ENCODE measurements around the gene SMYD1. TPM values are rescaled to one million over a fixed set of nuclear protein-coding genes. Genes with fewer than 3 reads are reported as not detected.

The SMYD1 gene
- total RNA-seq, 3 donors from 2014 or later (not counting 1 experiment from before 2014, with no cell fraction given), result not detected

DNA sequence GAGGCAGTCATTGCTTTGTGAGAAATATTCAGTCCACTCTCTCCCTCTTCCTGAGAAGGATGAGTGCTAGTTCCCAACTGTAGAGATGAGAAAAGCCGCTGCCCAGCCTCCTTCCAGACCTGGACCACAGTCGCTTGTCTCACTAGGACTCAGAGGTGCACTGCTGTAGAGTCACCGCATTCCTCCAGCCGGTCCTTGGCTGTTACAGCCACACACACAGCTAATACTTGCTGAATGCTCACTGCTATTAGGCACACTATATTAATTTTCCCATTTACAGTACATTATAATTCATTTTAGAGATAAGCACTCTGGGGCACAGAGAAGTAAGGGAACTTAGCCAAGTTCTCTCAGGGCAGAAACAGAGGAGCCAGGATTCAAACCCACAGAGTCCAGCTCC, 70.2 kb downstream of the SMYD1 start:
- 96% methylated on average over 4 of the region's 4 CpGs for WGBS (ENCODE audit: insufficient coverage)
- Histone ChIP-seq H3K4me1 (ENCODE audit: control insufficient read depth, insufficient read depth, low read length) (no peaks in the 10 kb centered on the region), H3K36me3 (ENCODE audit: control insufficient read depth, insufficient read depth, low read length) (no peaks in the 10 kb centered on the region), H3K9me3 (ENCODE audit: control insufficient read depth, insufficient read depth, low read length) (no peaks in the 10 kb centered on the region), H3K4me3 (ENCODE audit: low read length) (no peak overlapping the region), H3K27ac (ENCODE audit: low read length) (no peak overlapping the region), H3K27me3 (ENCODE audit: control insufficient read depth, insufficient read depth, low read length) (no peaks in the 10 kb centered on the region)
- Mint-ChIP-seq H3K4me3 (no peak overlapping the region), H3K27ac (no peak overlapping the region), H3K36me3 (peaks cover 8% of the 10 kb centered on the region), H3K27me3 (ENCODE audit: low read depth in 2 of 2) (peaks cover 18 to 47% of the 10 kb centered on the region in 2 donors), H3K4me1 (no peaks in the 10 kb centered on the region), H3K9me3 (no peaks in the 10 kb centered on the region)
- intact Hi-C loops (cut with micrococcal nuclease), result no loop called here
- DNase-seq (no peak), ATAC-seq (no peak)
- no peak for TF ChIP-seq CTCF (IDR thresholded peaks at IDR 0.05)

- H3K9me3 ChIP-seq (ENCODE audit: control insufficient read depth, insufficient read depth, low read length), result no peaks in the 10 kb centered on the region
- Mint-ChIP-seq H3K27ac (no peak overlapping the region), H3K4me3 (no peak overlapping the region), H3K9me3 (no peaks in the 10 kb centered on the region), H3K27me3 (ENCODE audit: low read depth in 2 of 2) (peaks cover 22 to 58% of the 10 kb centered on the region in 2 donors), H3K4me1 (no peaks in the 10 kb centered on the region), H3K36me3 (peaks cover 8% of the 10 kb centered on the region)
- H3K27me3 ChIP-seq (ENCODE audit: control insufficient read depth, insufficient read depth, low read length), result no peaks in the 10 kb centered on the region
- intact Hi-C loops (cut with micrococcal nuclease), result no loop called here
- H3K36me3 ChIP-seq (ENCODE audit: control insufficient read depth, insufficient read depth, low read length), result no peaks in the 10 kb centered on the region
- DNase-seq, result no peak
- no peak overlapping the region for H3K27ac ChIP-seq (ENCODE audit: low read length)
- 67% methylated on average over 1 of the region's 2 CpGs for WGBS (ENCODE audit: insufficient coverage)
- TF ChIP-seq CTCF (IDR thresholded peaks at IDR 0.05), result no peak
- H3K4me3 ChIP-seq (ENCODE audit: low read length), result no peak overlapping the region
- ATAC-seq, result no peak
- H3K4me1 ChIP-seq (ENCODE audit: control insufficient read depth, insufficient read depth, low read length), result no peaks in the 10 kb centered on the region
Observed at GRCh38 chr2:88139203-88139702, 71.6 kb downstream of the SMYD1 start.

DNA sequence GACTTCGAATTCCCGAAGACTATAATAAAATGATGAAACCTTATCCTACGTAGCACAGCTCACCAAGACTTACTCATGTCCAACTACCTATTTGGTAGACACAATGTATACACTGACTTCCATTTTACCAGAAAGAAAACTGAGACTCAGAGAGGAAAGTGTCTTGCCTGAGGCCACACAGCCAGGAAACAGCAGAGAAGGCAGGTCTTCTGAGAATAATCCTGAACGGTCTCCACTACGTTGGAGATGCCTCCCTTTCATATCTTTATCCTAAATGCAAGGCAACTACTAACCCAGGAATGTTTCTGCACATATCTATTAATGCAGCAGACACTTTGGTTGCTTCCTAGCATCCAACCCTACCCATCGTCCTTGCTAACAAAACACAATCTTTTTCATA, 72.2 kb downstream of the SMYD1 start:
- intact Hi-C loops (cut with micrococcal nuclease), result no loop called here
- H3K4me3 ChIP-seq (ENCODE audit: low read length), result no peak overlapping the region
- Mint-ChIP-seq H3K36me3 (peaks cover 8% of the 10 kb centered on the region), H3K4me1 (no peaks in the 10 kb centered on the region), H3K27ac (no peak overlapping the region), H3K9me3 (no peaks in the 10 kb centered on the region), H3K4me3 (no peak overlapping the region), H3K27me3 (ENCODE audit: low read depth in 2 of 2) (peaks cover 22 to 56% of the 10 kb centered on the region in 2 donors)
- WGBS (ENCODE audit: insufficient coverage), result 84% methylated on average over 5 of the region's 6 CpGs
- no peak for ATAC-seq
- no peaks in the 10 kb centered on the region for H3K4me1 ChIP-seq (ENCODE audit: control insufficient read depth, insufficient read depth, low read length)
- H3K27ac ChIP-seq (ENCODE audit: low read length), result no peak overlapping the region
- no peaks in the 10 kb centered on the region for H3K27me3 ChIP-seq (ENCODE audit: control insufficient read depth, insufficient read depth, low read length)
- DNase-seq, result no peak
- H3K9me3 ChIP-seq (ENCODE audit: control insufficient read depth, insufficient read depth, low read length), result no peaks in the 10 kb centered on the region
- no peaks in the 10 kb centered on the region for H3K36me3 ChIP-seq (ENCODE audit: control insufficient read depth, insufficient read depth, low read length)
- no peak for TF ChIP-seq CTCF (IDR thresholded peaks at IDR 0.05)

DNA sequence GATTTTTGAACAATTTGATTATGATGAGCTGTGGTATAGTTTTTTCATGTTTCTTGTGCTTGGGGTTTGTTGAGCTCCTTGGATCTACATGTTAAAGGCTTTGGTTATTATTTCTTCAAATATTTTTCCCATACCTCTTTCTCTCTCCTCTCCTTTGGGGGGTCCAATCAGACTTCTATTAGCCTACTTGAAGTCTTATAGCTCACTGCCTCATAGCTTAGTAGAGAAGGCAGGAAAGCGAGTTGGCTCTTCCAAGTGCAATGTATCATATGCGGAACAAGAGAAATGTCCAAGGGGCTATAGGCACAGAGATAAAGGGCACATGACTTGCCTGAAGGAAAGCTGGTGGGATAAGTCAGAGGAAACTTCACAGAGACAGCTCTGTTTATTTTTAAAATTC, 74.3 kb downstream of the SMYD1 start:
- intact Hi-C loops (cut with micrococcal nuclease), result no loop called here
- ATAC-seq, result no peak
- Histone ChIP-seq H3K4me3 (ENCODE audit: low read length) (no peak overlapping the region), H3K9me3 (ENCODE audit: control insufficient read depth, insufficient read depth, low read length) (no peaks in the 10 kb centered on the region), H3K27me3 (ENCODE audit: control insufficient read depth, insufficient read depth, low read length) (no peaks in the 10 kb centered on the region), H3K4me1 (ENCODE audit: control insufficient read depth, insufficient read depth, low read length) (no peaks in the 10 kb centered on the region), H3K27ac (ENCODE audit: low read length) (no peak overlapping the region), H3K36me3 (ENCODE audit: control insufficient read depth, insufficient read depth, low read length) (no peaks in the 10 kb centered on the region)
- Mint-ChIP-seq H3K36me3 (peaks cover 8% of the 10 kb centered on the region), H3K4me3 (no peak overlapping the region), H3K4me1 (no peaks in the 10 kb centered on the region), H3K9me3 (no peaks in the 10 kb centered on the region), H3K27ac (no peak overlapping the region), H3K27me3 (ENCODE audit: low read depth in 2 of 2) (peaks cover 22 to 49% of the 10 kb centered on the region in 2 donors)
- no peak for TF ChIP-seq CTCF (IDR thresholded peaks at IDR 0.05)
- 94% methylated on average over 2 of the region's 2 CpGs for WGBS (ENCODE audit: insufficient coverage)
- no peak for DNase-seq

Measured in natural killer cell (primary cell).